HG02885 (cell line): ENCODE results near the gene TMEM39B.
"Not testable (repeated sequence)": the region's sequence is repeated elsewhere in the genome, so short reads cannot be mapped to it uniquely, and the experiment has no call there.

Source experiments
- ATAC-seq: cut with Tn5 transposase; IDR thresholded peaks from one replicate; pipeline ENCODE4 v1.9.1; 2021; ENCODE audit warnings: mild to moderate bottlenecking; ENCODE audit not compliant: unreplicated experiment, poor library complexity

Gene TMEM39B

DNA sequence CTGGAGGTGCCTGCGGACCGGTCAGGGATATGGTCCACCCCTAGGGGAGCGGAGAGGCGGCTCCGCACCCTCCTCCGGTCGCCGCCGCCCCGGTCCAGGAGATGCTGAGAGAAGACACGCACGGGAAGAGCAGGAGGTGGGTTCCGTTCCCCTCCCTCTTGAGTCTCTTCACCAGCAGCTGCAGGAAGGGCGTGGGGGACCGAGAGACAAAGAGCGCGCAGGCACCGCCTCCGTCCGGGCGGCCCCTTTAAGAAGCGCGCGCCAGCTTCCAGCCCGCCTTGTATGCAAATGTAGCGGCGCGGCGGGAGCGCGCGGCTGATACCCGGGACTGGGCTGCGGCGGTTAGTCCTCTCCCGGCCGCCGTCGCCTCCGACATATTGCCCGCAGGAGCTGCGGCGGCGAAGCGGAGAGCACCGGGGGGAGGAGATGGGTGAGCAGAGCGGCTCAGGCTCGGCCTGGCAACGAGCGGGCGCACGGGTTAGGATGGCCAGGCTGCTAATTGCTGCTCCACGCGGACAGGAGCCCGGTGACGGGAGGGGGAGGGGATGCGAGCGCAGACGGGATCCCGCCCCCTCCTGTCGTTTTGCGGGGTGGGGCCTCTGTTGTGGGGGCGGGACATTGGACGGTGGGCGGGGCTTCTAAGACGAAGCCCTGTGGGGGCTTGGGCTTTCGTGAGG, at the start of gene TMEM39B:
Gene TMEM39B, plus strand, starts transcription at position 318 of the 677 bp plus-strand sequence. Its CDS starts 109 bp downstream, at position 427.
- ATAC-seq: peak; percentile 85

DNA sequence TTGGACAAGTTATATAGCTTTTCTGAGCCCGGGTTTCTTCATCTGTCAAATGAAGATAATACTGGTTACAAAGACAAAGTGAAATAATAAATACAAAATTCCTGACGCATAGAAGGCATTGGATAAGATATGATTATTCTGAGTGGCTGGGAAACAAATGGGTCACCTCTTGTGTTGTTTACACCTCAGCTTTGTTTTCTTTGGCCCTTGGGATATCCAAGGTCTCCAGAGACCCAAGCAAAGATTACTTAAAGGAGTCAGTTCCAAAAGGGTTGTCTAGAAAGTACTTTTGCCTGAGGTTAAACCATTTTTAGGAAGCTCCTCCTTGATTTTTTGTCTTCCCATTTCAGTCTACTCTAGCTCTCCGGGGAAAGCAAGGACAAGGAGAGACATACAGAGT, 49.4 kb upstream of the TMEM39B start:
- ATAC-seq: no peak

DNA sequence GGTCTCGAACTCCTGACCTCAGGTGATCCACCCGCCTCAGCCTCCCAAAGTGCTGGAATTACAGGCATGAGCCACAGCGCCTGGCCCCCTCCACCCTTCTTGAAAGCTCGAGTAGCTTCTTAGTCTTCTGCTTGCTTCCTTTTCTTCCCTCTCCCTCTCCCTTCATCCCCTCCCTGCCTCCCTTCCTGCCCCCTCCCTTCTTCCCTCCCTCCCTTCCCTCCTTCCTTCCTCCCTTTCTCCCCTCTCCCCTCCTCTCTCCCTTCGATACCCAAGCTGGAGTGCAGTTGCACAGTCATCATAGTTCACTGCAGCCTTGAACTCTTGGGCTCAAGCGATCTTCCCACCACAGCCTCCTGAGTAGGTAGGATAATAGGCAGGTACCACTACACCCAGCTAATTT, 47.2 kb upstream of the TMEM39B start:
- no peak for ATAC-seq

DNA sequence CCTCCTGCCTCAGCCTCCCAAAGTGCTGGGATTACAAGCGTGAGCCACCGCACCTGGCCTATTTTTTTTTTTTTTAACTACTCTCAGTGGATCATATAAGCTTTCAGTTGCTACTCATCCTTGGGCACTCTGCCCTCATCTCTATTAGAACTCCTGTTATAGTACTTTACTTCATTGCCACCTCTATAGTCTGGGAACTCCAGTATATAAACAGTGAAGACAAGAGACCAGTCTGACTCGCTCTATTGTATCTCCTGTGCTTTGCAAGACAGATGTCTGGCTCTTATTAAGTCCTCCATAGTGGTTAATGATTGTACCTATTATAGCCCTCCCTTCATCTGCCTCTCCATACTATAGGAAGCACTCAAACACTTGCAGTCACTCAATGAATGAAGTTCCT, 44.0 kb upstream of the TMEM39B start:
- ATAC-seq: no peak

DNA sequence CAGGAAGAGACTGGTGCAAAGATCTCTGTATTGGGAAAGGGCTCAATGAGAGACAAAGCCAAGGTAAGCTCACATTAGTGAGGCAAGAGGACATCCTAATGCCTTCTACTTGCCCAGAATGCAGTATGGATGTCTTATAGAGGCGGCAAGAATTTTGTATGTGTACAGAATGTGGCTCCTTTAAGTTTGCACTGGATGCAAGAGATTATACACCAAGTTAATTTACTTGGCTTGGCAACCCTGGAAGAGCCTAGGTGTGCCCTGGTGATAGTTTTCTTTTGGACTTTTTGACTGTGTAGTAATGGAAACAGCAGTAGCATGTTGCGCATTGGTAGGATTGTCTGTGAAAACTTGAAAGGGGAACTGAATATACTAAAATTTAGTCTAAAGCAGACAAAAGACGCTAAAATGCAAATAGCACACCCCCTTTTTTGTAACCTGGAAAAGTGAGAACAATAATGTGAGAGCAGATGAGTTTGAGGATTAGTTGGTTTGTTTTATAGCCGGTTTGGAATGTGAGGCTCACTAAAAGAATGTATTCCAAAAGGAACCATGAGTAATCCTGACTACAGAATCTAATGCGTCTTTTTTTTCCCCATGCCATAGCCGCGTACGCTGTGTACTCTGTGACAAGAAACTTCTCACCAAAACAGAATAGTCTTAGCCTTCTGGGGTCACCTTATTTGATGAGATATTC, 41.0 kb upstream of the TMEM39B start:
- ATAC-seq: no peak

DNA sequence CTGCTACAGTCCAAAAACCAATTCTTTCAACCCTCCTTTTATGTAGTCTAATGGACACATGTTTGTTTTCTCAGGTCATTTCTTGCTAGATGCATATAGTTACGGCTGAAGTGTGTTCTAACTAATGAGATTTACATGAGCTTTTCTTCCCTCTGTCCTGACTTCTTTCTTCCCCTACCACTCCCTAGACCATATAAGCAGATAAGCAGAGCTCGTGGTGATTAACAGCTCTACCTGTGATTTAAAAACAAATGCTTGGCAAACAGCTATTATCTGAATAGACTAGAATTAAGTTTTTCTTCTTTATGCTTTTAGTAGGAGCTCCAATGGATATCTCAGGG, 40.5 kb upstream of the TMEM39B start:
- no peak for ATAC-seq

DNA sequence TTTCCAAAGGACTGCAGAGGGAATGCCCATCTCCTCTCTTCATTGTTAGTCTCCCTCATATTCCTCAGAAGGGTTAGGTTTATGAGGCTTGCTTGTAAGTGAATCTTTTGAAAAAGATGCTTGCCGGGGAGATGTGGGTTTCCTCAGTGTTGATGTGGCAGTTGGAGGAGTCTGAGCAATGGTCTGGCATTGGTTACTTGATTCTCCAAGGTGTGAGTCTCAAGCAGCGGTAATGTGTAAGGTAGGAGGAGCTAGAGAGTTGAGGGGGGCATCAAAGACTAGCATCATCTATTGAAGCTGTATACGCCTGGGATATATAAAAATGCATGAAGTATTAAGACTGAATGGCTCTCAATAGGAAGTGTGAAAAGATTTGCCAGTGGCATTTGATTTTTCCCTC, 37.6 kb upstream of the TMEM39B start:
- ATAC-seq: no peak

DNA sequence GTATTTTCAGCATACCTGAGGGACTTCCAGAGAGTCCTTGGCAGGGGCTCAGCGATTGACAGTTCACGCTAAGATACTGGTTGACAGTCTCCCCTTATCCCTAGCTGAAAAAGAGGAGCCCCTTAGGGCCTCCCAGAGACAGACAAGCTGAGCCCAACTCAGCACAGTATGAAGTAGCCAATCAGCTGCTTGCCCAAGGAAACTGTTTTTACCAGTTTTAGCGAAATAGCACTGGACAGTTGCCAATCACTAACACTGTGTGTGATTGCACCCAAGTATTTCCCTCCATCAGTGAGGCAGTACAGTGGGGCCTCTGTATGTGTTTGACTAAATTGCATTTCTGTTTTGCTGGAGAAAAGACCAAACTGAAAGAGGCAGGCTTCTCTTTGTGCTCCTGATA, 32.0 kb upstream of the TMEM39B start:
- no peak for ATAC-seq

DNA sequence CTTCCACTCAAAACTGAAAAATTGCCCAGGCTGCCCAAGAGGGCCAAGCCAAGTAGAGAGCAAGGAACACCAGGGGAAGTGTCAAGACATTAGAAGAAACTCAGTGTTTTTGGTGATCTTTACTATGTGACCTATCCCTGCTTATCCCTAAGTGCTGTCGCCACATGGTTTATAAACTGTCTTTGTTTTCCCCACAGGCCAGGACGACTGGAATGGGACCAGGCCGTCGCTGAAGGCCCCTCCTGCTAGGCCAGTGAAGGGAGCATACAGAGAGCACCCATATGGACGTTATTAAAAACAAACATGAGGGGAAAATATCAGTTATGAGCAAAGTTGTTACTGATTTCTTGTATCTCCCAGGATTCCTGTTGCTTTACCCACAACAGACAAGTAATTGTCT, 30.4 kb upstream of the TMEM39B start:
- ATAC-seq: no peak

DNA sequence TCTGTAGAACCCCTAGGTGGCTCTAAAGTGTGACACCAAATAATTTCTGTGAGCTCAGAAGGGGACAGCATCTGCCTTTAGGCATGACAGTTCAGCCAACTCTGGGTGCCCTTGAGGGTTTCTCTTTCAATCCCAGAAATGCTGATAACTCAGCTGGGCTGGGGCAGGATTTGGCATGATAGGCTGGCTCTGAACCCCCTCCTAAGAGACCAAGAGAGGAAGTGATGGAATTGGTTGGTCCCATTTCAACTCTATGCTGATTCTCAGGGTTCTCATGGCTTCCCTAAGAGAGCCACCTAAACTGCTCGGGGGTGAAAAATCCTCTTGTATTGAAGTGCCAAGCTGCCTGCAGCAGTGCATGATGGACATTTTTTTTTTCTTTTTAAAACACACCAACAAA, 28.5 kb upstream of the TMEM39B start:
- ATAC-seq: no peak

DNA sequence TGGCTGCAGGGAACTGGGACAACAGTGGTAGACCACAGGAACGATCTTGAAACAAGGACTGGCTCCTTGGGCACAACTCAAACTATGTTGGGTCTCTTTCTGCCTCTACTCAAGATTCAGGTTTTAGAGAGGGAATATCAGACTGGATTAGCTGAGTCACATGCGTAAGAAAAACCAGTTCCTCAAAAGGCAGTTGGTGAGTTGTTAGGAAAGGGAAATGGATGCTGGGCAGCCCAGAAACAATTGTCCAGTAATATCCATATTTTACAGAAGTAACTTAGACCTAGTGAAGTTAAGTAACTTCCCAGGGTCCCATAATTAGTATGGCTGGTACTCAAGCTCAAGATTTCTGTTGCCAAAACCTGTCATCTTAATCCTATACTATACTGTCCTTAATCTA, 27.0 kb upstream of the TMEM39B start:
- no peak for ATAC-seq

DNA sequence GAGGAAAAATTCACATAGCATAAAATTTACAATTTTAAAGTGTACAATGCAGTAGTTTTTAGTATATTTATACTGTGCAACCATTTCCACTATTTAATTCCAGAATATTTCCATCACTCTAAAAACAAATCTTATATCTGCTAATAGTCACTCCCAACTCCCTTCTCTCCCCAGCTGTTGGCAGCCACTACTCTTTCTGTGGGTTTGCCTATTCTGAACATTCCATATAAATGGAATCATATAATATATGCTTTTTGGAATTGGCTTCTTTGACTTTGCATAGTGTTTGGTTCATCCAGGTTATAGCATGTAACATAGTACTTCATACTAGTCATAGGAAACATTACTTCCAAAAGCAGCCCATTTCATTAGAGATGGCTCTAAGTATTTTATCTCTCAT, 25.0 kb upstream of the TMEM39B start:
- ATAC-seq: no peak

DNA sequence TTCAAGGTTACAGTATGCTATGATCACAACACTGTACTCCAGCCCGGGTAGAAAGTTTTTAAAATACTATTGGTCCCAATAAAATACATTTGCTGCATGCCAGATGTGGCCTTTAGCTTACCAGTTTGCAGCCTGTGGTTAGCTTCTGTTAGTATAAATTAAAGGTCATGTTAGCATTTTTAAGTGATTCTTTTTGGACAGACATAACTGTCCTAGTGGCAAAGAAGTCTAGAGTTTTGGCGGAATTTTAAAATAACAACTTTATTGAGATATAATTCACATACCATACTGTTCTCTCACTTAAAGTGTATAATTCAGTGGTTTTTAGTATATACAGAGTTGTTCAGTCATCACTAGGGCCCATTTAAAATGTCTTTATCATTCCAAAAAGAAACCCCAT, 24.3 kb upstream of the TMEM39B start:
- no peak for ATAC-seq

DNA sequence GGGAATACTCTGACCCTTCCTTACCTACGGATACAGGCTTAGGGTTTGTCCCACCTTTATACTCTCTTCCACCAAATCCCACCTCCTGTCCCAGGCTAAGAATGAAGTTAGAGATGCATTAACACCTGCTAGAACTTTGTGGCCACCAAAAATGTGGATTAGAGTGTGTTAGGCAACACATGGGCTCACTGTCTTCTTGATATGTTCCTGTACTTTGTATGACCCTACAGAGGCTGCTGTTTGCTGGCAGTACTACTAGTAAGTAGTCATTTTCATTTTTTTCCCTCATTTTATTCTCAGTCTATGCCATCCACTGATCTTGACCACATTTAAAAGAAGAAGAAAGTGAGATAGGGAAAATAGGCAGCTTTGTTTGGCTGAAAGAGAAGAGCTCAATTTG, 21.0 kb upstream of the TMEM39B start:
- no peak for ATAC-seq

DNA sequence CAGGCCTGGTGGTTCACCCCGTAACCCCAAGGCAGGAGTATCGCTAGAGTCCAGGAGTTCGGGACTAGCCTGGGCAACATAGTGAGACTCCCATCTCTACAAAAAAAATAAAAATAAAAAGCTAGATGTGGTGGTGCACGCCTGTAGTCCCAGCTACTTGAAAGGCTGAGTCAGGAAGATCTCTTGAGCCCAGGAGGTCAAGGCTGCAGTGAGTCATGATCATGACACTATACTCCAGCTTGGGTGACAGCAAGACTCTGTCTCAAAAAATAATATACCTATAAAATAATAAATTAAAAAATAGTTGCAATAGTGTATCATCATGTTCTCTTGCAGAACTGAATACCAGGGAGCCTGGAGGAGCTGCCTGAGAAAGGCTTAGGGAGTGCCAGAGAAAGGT, 19.9 kb upstream of the TMEM39B start:
- ATAC-seq: no peak

DNA sequence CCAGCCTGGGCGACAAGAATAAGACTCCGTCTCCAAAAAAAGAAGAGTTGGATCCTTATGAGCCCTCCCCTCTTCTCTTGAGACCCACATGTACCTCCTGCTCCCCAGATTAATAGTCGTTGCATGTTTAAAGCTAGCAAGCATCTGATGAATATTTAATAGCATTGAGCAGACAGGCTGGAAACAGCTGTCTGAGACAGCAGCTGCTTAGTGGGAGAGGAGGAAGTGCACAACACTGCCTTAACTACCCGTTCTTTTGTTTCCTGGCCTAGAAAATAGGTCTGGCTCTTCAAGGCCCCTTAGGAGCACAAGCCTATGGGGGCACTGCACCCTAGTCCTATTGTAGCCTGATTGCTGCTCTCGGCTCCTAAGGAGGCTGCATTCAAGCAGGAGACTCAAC, 17.3 kb upstream of the TMEM39B start:
- ATAC-seq: no peak

DNA sequence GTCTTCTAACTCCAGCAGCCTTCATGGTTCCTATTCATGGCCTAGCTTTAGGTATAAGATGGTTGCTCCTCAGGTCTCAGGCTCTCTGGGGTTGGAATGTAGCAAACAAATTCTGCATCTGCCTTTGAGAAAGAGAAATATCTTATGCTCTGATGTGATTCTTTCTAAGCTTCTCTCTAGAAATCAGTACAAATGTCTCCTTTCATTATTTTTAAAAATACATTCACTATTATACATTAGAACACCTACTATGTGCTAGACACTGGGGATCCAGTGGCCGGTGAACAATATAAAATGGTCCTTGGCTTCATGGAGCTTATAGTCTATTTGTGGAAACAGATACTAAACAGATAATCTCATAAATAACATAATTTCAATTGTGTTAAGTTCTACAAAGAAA, 16.1 kb upstream of the TMEM39B start:
- no peak for ATAC-seq

DNA sequence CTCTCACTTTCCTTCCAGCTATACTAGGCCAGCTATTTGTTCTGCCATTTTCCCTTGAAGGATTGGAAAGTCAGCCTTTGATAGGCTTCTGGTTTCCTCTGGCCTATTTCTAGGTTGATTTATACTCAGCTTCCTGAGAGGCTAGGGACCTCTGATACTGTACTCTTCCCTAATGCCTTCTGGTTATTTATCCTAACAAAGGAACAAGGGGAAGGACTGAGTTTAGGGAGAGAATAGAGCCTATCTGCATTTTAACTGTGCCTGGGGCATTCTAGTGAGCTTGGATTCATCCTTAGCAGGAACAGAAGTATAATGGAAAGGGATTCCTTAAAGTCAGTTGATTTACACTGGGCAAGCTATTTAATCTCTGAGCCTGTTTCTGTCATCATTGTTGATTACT, 11.8 kb upstream of the TMEM39B start:
- no peak for ATAC-seq

DNA sequence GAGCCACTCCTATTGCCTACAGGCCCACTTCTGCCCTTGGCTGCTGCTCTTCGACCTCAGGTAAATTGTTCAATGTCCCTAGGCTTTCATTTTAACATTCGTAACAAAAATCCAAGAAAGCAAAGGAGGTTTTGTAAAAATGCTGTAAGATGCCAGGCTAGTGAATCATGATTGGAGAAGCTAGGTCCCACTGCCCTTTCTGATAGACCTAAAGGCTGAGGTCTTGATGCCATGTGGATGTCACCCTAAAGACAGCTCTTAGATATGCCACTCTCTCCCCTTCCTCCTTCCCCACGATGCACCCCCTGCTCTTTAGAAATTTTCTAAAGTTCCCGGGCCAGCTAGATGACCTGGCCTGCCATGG, 9.9 kb upstream of the TMEM39B start:
- no peak for ATAC-seq

DNA sequence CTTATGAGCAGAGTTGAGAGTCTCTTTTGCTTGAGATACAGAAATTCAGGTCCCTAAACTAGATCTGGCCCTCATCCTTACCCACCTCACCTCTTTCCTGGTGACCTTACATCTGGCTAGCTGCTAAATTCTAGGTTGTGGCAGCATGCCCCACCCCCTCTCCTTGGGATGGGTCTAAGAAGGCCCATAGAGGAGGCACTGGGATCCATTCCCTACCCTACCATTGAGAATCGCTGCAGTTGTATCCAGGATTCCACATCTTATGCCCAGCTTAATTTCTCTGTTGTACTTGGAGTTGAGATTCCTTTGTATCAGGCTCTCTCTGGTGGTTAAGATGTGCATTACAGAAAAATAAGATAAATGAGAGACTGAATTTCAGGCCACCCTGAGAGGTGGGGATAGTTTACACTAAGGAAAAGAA, 9.5 kb upstream of the TMEM39B start:
- ATAC-seq: no peak

DNA sequence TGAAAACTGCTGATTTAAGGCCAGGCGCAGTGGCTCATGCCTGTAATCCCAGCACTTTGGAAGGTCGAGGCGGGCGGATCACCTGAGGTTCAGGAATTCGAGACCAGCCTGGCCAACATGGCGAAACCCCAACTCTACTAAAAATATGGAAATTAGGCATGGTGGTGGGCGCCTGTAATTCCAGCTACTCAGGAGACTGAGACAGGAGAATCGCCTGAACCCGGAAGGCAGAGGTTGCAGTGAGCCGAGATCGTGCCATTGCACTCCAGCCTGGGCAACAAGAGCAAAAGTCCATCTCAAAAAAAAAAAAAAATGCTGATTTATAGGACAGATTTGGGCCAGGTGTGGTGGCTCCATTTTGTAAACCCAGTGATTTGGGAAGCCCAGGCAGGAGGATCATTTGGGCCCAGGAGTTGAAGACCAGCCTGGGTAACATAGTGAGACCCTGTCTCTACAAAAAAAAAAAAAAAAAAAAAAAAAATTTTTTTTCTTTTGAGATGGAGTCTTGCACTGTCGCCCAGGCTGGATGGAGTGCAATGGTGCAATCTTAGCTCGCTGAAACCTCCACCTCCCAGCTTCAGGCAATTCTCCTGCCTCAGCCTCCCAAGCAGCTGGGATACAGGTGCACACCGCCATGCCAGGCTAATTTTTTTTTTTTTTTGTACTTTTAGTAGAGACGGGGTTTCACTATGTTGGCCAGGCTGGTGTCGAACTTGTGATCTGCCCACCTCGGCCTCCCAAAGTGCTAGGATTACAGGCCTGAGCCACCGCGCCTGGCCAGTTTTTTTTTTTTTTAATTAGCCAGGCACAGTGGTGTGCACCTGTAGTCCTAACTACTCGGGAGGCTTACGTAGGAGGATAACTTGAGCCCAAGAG, 6.9 kb upstream of the TMEM39B start:
- not testable (repeated sequence) for ATAC-seq
